ENCODE measurements around the gene NSF. TPM values are rescaled to one million over a fixed set of nuclear protein-coding genes. Genes with fewer than 3 reads are reported as not detected.
"Not testable (repeated sequence)": the region's sequence is repeated elsewhere in the genome, so short reads cannot be mapped to it uniquely, and the experiment has no call there.

The NSF gene
- total RNA-seq, 2 donors from 2014 or later: 21.6 to 22.6 TPM

DNA sequence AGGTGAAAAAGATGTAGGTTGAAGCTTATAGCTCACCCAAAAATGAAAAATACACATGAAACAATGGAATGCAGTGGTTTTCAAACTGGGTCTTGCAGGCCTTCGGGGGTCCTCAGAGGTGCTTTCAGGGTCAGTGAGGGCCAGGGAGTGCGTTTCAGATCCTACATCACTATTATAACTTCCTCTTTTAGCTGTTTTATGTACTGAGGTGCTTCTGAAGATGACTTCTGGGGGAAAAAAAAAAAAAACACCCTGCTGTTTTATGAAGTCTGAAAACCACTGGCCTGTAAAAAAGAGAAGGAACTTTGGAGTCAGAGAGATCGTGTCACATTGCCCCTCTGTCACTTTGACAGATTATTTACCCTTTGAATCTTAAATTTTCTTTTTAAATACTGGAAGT, 102.8 kb downstream of the NSF start:
- ATAC-seq; H3K27ac Mint-ChIP-seq; H3K9me3 ChIP-seq (ENCODE audit: control insufficient read depth, low read length, poor library complexity, severe bottlenecking); H3K4me3 Mint-ChIP-seq; H3K27me3 Mint-ChIP-seq; H3K36me3 Mint-ChIP-seq (ENCODE audit: low read depth); DNase-seq; H3K4me1 Mint-ChIP-seq: not testable (repeated sequence)

- not testable (repeated sequence) for H3K9me3 ChIP-seq (ENCODE audit: control insufficient read depth, low read length, poor library complexity, severe bottlenecking); H3K27ac Mint-ChIP-seq; H3K36me3 Mint-ChIP-seq (ENCODE audit: low read depth); H3K27me3 Mint-ChIP-seq; H3K4me3 Mint-ChIP-seq; H3K4me1 Mint-ChIP-seq; ATAC-seq; DNase-seq
These were observed 106.1 kb downstream of the NSF start for GRCh38 chr17:46696522-46696921.

DNA sequence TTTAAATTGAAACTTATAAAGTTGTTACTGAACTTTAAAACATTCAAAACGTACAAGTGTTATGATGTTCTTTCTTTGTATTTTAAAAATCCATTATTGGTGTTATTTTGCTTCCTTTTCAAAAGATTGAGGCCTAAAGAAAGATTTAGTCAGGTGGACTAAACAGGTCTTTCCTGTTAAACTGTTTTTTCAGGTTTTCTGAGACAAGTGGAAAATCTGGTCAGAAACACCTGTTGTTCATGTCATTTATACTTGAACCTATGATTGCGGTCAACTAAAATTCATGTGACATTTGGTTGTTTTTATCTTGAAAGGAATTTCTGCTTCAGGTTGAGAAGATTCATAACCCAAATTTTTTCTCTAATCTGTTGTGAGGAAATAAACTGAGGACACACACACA, 108.5 kb downstream of the NSF start:
- H3K4me1 Mint-ChIP-seq; H3K27ac Mint-ChIP-seq; H3K4me3 Mint-ChIP-seq; H3K27me3 Mint-ChIP-seq; H3K36me3 Mint-ChIP-seq (ENCODE audit: low read depth); DNase-seq; H3K9me3 ChIP-seq (ENCODE audit: control insufficient read depth, low read length, poor library complexity, severe bottlenecking); ATAC-seq: not testable (repeated sequence)

- Mint-ChIP-seq H3K4me3 (no peak overlapping the region), H3K27ac (no peak overlapping the region), H3K36me3 (ENCODE audit: low read depth) (peaks cover 9% of the 10 kb centered on the region), H3K4me1 (peaks cover 10% of the 10 kb centered on the region), H3K27me3 (no peaks in the 10 kb centered on the region)
- DNase-seq (no peak), ATAC-seq (no peak)
- H3K9me3 ChIP-seq (ENCODE audit: control insufficient read depth, low read length, poor library complexity, severe bottlenecking): no peaks in the 10 kb centered on the region
These were observed 127.5 kb downstream of the NSF start for GRCh38 chr17:46717999-46718398.

GRCh38 chr17:46719891-46720290, 129.4 kb downstream of the NSF start:
- DNase-seq (no peak), ATAC-seq (no peak)
- H3K4me3 Mint-ChIP-seq: no peak overlapping the region
- H3K36me3 Mint-ChIP-seq (ENCODE audit: low read depth): peaks cover 14% of the 10 kb centered on the region
- peaks cover 8% of the 10 kb centered on the region for H3K4me1 Mint-ChIP-seq
- H3K27ac Mint-ChIP-seq: no peak overlapping the region
- H3K9me3 ChIP-seq (ENCODE audit: control insufficient read depth, low read length, poor library complexity, severe bottlenecking): no peaks in the 10 kb centered on the region
- H3K27me3 Mint-ChIP-seq: no peaks in the 10 kb centered on the region

- ATAC-seq (no peak), DNase-seq (no peak)
- H3K9me3 ChIP-seq (ENCODE audit: control insufficient read depth, low read length, poor library complexity, severe bottlenecking): no peaks in the 10 kb centered on the region
- no peak overlapping the region for H3K4me3 Mint-ChIP-seq
- H3K27ac Mint-ChIP-seq: no peak overlapping the region
- no peaks in the 10 kb centered on the region for H3K27me3 Mint-ChIP-seq
- H3K36me3 Mint-ChIP-seq (ENCODE audit: low read depth): peaks cover 14% of the 10 kb centered on the region
- peaks cover 8% of the 10 kb centered on the region for H3K4me1 Mint-ChIP-seq
These were observed 129.9 kb downstream of the NSF start for GRCh38 chr17:46720408-46720807.

GRCh38 chr17:46722662-46723285, 132.3 kb downstream of the NSF start:
- Mint-ChIP-seq H3K27me3 (no peaks in the 10 kb centered on the region), H3K4me3 (no peak overlapping the region), H3K4me1 (peaks cover 8% of the 10 kb centered on the region), H3K36me3 (ENCODE audit: low read depth) (peaks cover 11% of the 10 kb centered on the region), H3K27ac (no peak overlapping the region)
- DNase-seq (no peak), ATAC-seq (no peak)
- H3K9me3 ChIP-seq (ENCODE audit: control insufficient read depth, low read length, poor library complexity, severe bottlenecking): no peaks in the 10 kb centered on the region

GRCh38 chr17:46726206-46726605, 135.7 kb downstream of the NSF start:
- Mint-ChIP-seq H3K27me3 (no peaks in the 10 kb centered on the region), H3K4me3 (no peak overlapping the region), H3K27ac (no peak overlapping the region), H3K4me1 (peaks cover 8% of the 10 kb centered on the region), H3K36me3 (ENCODE audit: low read depth) (peaks cover 13% of the 10 kb centered on the region)
- no peaks in the 10 kb centered on the region for H3K9me3 ChIP-seq (ENCODE audit: control insufficient read depth, low read length, poor library complexity, severe bottlenecking)
- no peak for DNase-seq
- no peak for ATAC-seq

GRCh38 chr17:46727572-46728348, 137.3 kb downstream of the NSF start:
- Mint-ChIP-seq H3K4me1 (peaks cover 7% of the 10 kb centered on the region), H3K27ac (no peak overlapping the region), H3K36me3 (ENCODE audit: low read depth) (peaks cover 12% of the 10 kb centered on the region), H3K27me3 (no peaks in the 10 kb centered on the region), H3K4me3 (no peak overlapping the region)
- ATAC-seq (no peak), DNase-seq (no peak)
- no peaks in the 10 kb centered on the region for H3K9me3 ChIP-seq (ENCODE audit: control insufficient read depth, low read length, poor library complexity, severe bottlenecking)

- Mint-ChIP-seq H3K27me3 (no peaks in the 10 kb centered on the region), H3K27ac (no peak overlapping the region), H3K4me1 (peaks cover 6% of the 10 kb centered on the region), H3K36me3 (ENCODE audit: low read depth) (peaks cover 5% of the 10 kb centered on the region), H3K4me3 (no peak overlapping the region)
- ATAC-seq: no peak
- no peaks in the 10 kb centered on the region for H3K9me3 ChIP-seq (ENCODE audit: control insufficient read depth, low read length, poor library complexity, severe bottlenecking)
- no peak for DNase-seq
These were observed 139.6 kb downstream of the NSF start for GRCh38 chr17:46730026-46730425.

DNA sequence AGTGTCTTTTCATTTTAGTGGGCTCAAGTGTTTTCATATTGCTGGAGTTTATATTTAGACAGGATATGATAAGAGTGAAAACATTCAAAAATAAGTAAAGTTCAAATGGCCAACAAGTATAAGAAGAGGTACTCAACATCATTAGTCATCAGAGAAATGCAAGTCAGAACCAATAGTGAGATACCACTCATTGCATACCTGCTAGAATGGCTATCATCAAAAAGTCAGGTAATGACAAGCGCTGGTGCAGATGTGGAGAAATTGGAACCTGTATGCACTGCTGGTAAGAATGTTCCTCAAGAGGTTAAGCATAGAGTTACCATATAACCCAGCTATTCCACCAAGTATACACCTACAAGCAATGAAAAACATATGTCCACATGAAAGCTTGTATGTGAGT, 140.2 kb downstream of the NSF start:
- Mint-ChIP-seq H3K27me3 (no peaks in the 10 kb centered on the region), H3K4me1 (peaks cover 6% of the 10 kb centered on the region), H3K36me3 (ENCODE audit: low read depth) (peaks cover 5% of the 10 kb centered on the region), H3K27ac (no peak overlapping the region), H3K4me3 (no peak overlapping the region)
- no peaks in the 10 kb centered on the region for H3K9me3 ChIP-seq (ENCODE audit: control insufficient read depth, low read length, poor library complexity, severe bottlenecking)
- no peak for ATAC-seq
- no peak for DNase-seq

- ATAC-seq: no peak
- H3K27ac Mint-ChIP-seq: no peak overlapping the region
- no peak overlapping the region for H3K4me3 Mint-ChIP-seq
- peaks cover 5% of the 10 kb centered on the region for H3K36me3 Mint-ChIP-seq (ENCODE audit: low read depth)
- no peaks in the 10 kb centered on the region for H3K27me3 Mint-ChIP-seq
- no peak for DNase-seq
- peaks cover 6% of the 10 kb centered on the region for H3K4me1 Mint-ChIP-seq
- no peaks in the 10 kb centered on the region for H3K9me3 ChIP-seq (ENCODE audit: control insufficient read depth, low read length, poor library complexity, severe bottlenecking)
These were observed 141.7 kb downstream of the NSF start for GRCh38 chr17:46732160-46732559.

GRCh38 chr17:46732754-46733398, 142.4 kb downstream of the NSF start:
- no peaks in the 10 kb centered on the region for H3K9me3 ChIP-seq (ENCODE audit: control insufficient read depth, low read length, poor library complexity, severe bottlenecking)
- H3K27me3 Mint-ChIP-seq: no peaks in the 10 kb centered on the region
- peaks cover 5% of the 10 kb centered on the region for H3K36me3 Mint-ChIP-seq (ENCODE audit: low read depth)
- H3K4me3 Mint-ChIP-seq: no peak overlapping the region
- ATAC-seq: no peak
- peaks cover 8% of the 10 kb centered on the region for H3K4me1 Mint-ChIP-seq
- H3K27ac Mint-ChIP-seq: peak overlapping the region; percentile 2
- no peak for DNase-seq

Data from T-helper 17 cell (primary cell).